GM23248 (cell line): ENCODE measurements around the gene PRKCE. TPM values are rescaled to one million over a fixed set of nuclear protein-coding genes. Genes with fewer than 3 reads are reported as not detected.

Experiments
- DNase-seq: peaks from one replicate; pipeline ENCODE4 v3.0.0-alpha.2; 2015
- H2AFZ ChIP-seq: fragments of 200-600 bp; sonication (generic); 2 replicates; pipeline ENCODE4 v1.6.1; 2016; ENCODE audit warnings: antibody characterized with exemption
- H3F3A ChIP-seq: fragments of 200-600 bp; sonication (generic); 2 replicates; pipeline ENCODE4 v1.6.1; 2016; ENCODE audit warnings: mild to moderate bottlenecking, antibody characterized with exemption, mixed run types; ENCODE audit not compliant: insufficient read depth
- H3K27ac ChIP-seq: fragments of 200-600 bp; sonication (generic); 2 replicates; pipeline ENCODE4 v1.5.1; 2016; ENCODE audit warnings: mild to moderate bottlenecking
- H3K27me3 ChIP-seq: fragments of 200-600 bp; sonication (generic); replicated peaks from 2 replicates; pipeline ENCODE4 v1.6.1; 2016; ENCODE audit warnings: mild to moderate bottlenecking; ENCODE audit not compliant: insufficient read depth
- H3K36me3 ChIP-seq: fragments of 200-600 bp; sonication (generic); 2 replicates; pipeline ENCODE4 v1.6.1; 2016; ENCODE audit warnings: low read depth, mild to moderate bottlenecking
- H3K4me1 ChIP-seq: fragments of 200-600 bp; sonication (generic); 2 replicates; pipeline ENCODE4 v1.6.1; 2016; ENCODE audit warnings: mild to moderate bottlenecking; ENCODE audit not compliant: insufficient read depth
- H3K4me2 ChIP-seq: fragments of 200-600 bp; sonication (generic); one replicate; pipeline ENCODE4 v1.6.1; 2016; ENCODE audit warnings: mild to moderate bottlenecking; ENCODE audit not compliant: unreplicated experiment
- H3K4me3 ChIP-seq: fragments of 200-600 bp; sonication (generic); 2 replicates; pipeline ENCODE4 v1.5.1; 2016; ENCODE audit warnings: mild to moderate bottlenecking
- H3K79me2 ChIP-seq: fragments of 200-600 bp; sonication (generic); 2 replicates; pipeline ENCODE4 v1.6.1; 2016; ENCODE audit warnings: mild to moderate bottlenecking; ENCODE audit not compliant: insufficient read depth
- H3K9ac ChIP-seq: fragments of 200-600 bp; sonication (generic); 2 replicates; pipeline ENCODE4 v1.6.1; 2016; ENCODE audit warnings: mild to moderate bottlenecking
- H3K9me2 ChIP-seq: fragments of 200-600 bp; sonication (generic); 2 replicates; pipeline ENCODE4 v1.6.1; 2016; ENCODE audit warnings: mixed run types, mild to moderate bottlenecking, moderate library complexity; ENCODE audit not compliant: insufficient read depth
- H3K9me3 ChIP-seq: fragments of 200-600 bp; sonication (generic); one replicate; pipeline ENCODE4 v1.6.1; 2017; ENCODE audit warnings: low read depth
- H4K20me1 ChIP-seq: fragments of 200-600 bp; sonication (generic); 2 replicates; pipeline ENCODE4 v1.6.0; 2016; ENCODE audit not compliant: insufficient read depth
- EZH2 ChIP-seq: fragments of 200-600 bp; sonication (generic); IDR thresholded peaks from 2 replicates; pipeline ENCODE4 v1.6.1; 2018; ENCODE audit warnings: antibody characterized with exemption, mild to moderate bottlenecking; ENCODE audit not compliant: insufficient read depth, poor library complexity, severe bottlenecking
- EZH2phosphoT487 ChIP-seq: fragments of 200-600 bp; sonication (generic); IDR thresholded peaks from 2 replicates; pipeline ENCODE4 v1.6.1; 2018; ENCODE audit warnings: antibody characterized with exemption, moderate library complexity, mild to moderate bottlenecking, low read depth; ENCODE audit not compliant: insufficient read depth
- WGBS, 2 experiments: methylation state at CpG; one replicate each; pipeline ENCODE4 v1.1.6; 2015 to 2017; ENCODE audit warnings: low lambda C conversion rate in 2 of 2, low coverage in 1 of 2; ENCODE audit errors: missing lambda C conversion rate in 2 of 2; 5-methylcytosine and 5-hydroxymethylcytosine counted together
- in situ Hi-C: fragments of 300-500 bp; cut with MboI; formaldehyde crosslinking; loops from 2 replicates; pipeline ENCODE4 v1.15.0; 2020
- polyA plus RNA-seq: library from polyadenylated mRNA; unstranded; fragments of >200 nt; fragmentation: Nextera tagmentation; extraction: Ambion mirVana; gene quantifications from 2 replicates; pipeline ENCODE4 v1.2.1, GENCODE V29; 2016
- total RNA-seq: library from RNA; depleted of rRNA; stranded (reverse); fragments of >200 nt; shearing (Covaris generic); gene quantifications from 2 replicates; pipeline ENCODE4 v1.2.3, GENCODE V29; 2014

PRKCE gene
- total and polyA plus RNA-seq, 2 experiments from 2014 or later: 5.9 to 7.0 TPM

DNA sequence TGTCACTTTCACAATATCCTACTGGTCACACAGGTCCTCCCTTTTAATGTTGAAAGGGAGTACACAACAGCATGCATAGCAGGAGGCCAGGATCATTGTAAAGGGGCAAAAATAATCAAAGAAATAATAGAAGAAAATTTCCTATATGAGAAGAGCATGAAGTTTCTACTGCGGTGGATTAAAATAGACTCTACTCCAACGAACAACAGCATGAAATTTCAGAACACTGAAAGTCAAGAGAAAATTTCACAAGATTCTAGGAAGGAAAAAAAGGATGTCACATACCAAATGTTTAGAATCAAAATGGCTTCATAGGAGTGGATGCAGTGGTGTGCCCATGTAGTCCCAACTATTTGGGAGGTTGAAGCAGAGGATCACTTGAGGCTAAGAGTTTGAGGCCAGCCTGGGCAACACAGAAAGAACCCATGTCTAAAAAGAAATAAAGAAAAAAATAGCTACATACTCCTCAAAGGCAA is 573.7 kb downstream of the PRKCE start:
- Histone ChIP-seq H3K4me1 (peaks cover 23% of the 10 kb centered on the region), H2AFZ (no peak overlapping the region), H3K4me2 (peak overlapping the region; percentile 1), H3K4me3 (no peak overlapping the region), H4K20me1 (no peaks in the 10 kb centered on the region), H3K27me3 (no peaks in the 10 kb centered on the region), H3K9me2 (no peaks in the 10 kb centered on the region), H3K27ac (peak overlapping the region; percentile 90), H3K9ac (peak overlapping the region; percentile 76), H3F3A (peaks cover 27% of the 10 kb centered on the region), H3K9me3 (no peaks in the 10 kb centered on the region), H3K36me3 (no peaks in the 10 kb centered on the region), H3K79me2 (no peaks in the 10 kb centered on the region)
- TF ChIP-seq EZH2: no peak
- TF ChIP-seq EZH2phosphoT487: no peak
- DNase-seq: no peak
- WGBS, 2 experiments: 78 to 81% methylated on average over 2 of the region's 2 CpGs
- in situ Hi-C loops: no loop called here

DNA sequence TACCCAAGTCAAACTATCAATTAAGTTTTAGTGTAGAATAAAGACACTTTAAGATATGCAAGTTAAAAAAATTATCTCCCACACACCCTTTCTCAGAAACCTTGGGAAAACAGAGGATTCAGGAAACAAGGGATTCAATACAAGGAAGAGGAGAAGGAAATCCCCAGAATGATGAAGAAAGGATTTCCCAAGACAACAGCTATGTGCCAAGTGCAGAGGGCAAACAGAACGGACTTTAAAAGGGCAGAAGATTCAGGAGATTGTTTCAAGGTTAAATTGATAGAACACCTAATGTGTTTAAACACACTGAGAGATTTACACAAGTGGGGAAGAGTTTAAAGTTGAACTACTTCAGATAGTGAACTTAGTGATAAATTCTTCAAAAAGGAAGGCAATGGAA is 574.3 kb downstream of the PRKCE start:
- Histone ChIP-seq H3K27me3 (no peaks in the 10 kb centered on the region), H3K4me3 (no peak overlapping the region), H3K36me3 (no peaks in the 10 kb centered on the region), H3F3A (peaks cover 27% of the 10 kb centered on the region), H3K4me1 (peaks cover 23% of the 10 kb centered on the region), H2AFZ (no peak overlapping the region), H3K9me2 (no peaks in the 10 kb centered on the region), H3K9ac (no peak overlapping the region), H3K79me2 (no peaks in the 10 kb centered on the region), H3K27ac (peak overlapping the region; percentile 90), H4K20me1 (no peaks in the 10 kb centered on the region), H3K9me3 (no peaks in the 10 kb centered on the region), H3K4me2 (no peak overlapping the region)
- in situ Hi-C loops: no loop called here
- WGBS, 2 experiments: 52 to 58% methylated on average over 1 of the region's 1 CpG
- TF ChIP-seq EZH2 (no peak), EZH2phosphoT487 (no peak)
- DNase-seq: no peak

DNA sequence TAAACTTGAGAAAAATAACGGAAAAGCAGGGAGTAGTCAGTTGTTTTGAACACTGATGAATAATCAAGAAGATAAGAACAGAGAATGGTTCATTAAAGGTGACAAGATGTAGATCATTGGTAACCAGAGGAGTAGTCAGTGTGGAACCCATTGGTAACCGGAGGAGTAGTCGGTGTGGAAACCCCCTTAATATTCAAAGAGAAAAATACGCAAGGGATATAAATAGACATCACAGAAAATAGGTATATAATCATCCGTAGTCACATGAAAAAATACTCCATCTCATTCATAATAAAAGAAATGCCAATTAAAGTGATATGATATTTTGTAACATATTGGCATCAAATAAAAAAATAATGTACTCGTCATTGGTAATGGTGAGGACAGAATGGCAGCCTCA is 575.1 kb downstream of the PRKCE start:
- in situ Hi-C loops: no loop called here
- TF ChIP-seq EZH2: no peak
- TF ChIP-seq EZH2phosphoT487: no peak
- Histone ChIP-seq H3K79me2 (no peaks in the 10 kb centered on the region), H3K4me2 (no peak overlapping the region), H2AFZ (no peak overlapping the region), H3K9me3 (no peaks in the 10 kb centered on the region), H3K4me1 (peaks cover 23% of the 10 kb centered on the region), H3K4me3 (no peak overlapping the region), H3K9me2 (no peaks in the 10 kb centered on the region), H3K27me3 (no peaks in the 10 kb centered on the region), H3F3A (peaks cover 27% of the 10 kb centered on the region), H3K9ac (no peak overlapping the region), H4K20me1 (no peaks in the 10 kb centered on the region), H3K36me3 (no peaks in the 10 kb centered on the region), H3K27ac (no peak overlapping the region)
- 84 to 90% methylated on average over 6 of the region's 6 CpGs for WGBS, 2 experiments
- no peak for DNase-seq

DNA sequence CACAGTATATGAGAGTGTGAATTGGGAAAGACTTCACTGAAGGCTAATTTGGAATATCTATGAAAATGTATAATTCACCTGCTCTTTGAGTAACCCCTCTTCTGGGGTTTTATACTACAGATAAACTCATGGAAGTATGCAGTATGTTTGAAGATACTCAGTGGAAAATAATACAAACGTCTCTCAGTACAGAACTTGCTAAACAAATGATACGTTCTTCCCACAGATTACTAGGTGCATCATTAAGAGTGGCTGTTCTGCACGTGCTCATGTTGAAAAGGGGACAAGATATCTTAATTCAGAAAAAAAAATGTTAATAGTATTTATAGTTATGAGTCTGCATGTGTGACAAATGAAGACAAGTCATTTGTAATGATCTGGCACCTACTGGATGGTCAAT is 575.5 kb downstream of the PRKCE start:
- Histone ChIP-seq H3K4me1 (peaks cover 23% of the 10 kb centered on the region), H3K4me3 (no peak overlapping the region), H3K9ac (no peak overlapping the region), H3K36me3 (no peaks in the 10 kb centered on the region), H2AFZ (no peak overlapping the region), H3K27ac (no peak overlapping the region), H3K79me2 (no peaks in the 10 kb centered on the region), H3K9me2 (no peaks in the 10 kb centered on the region), H3K4me2 (no peak overlapping the region), H4K20me1 (no peaks in the 10 kb centered on the region), H3F3A (peaks cover 27% of the 10 kb centered on the region), H3K9me3 (no peaks in the 10 kb centered on the region), H3K27me3 (no peaks in the 10 kb centered on the region)
- DNase-seq: no peak
- no peak for TF ChIP-seq EZH2phosphoT487
- TF ChIP-seq EZH2: no peak
- 86 to 93% methylated on average over 3 of the region's 3 CpGs for WGBS, 2 experiments
- in situ Hi-C loops: no loop called here
